ENCODE data around the gene PLEK2.

PLEK2 gene

GRCh38 chr14:67405771-67406170, 6.2 kb downstream of the PLEK2 start:
- no peaks in the 10 kb centered on the region for H3K27me3 ChIP-seq (replicated peaks; ENCODE audit: control insufficient read depth, insufficient read depth, low read length)
- TF ChIP-seq CTCF (IDR thresholded peaks at IDR 0.05; ENCODE audit: insufficient read depth, low read length, poor library complexity, severe bottlenecking) = no peak
- no peak for DNase-seq (ENCODE audit: extremely low read depth, insufficient read length)
- H3K36me3 ChIP-seq (ENCODE audit: control insufficient read depth, insufficient read depth, low read length) = no peaks in the 10 kb centered on the region
- no peak overlapping the region for H3K4me3 ChIP-seq (replicated peaks; ENCODE audit: low read depth, low read length)

- Histone ChIP-seq H3K27me3 (replicated peaks; ENCODE audit: control insufficient read depth, insufficient read depth, low read length) (peaks cover 1% of the 10 kb centered on the region), H3K4me3 (replicated peaks; ENCODE audit: low read depth, low read length) (no peak overlapping the region), H3K36me3 (ENCODE audit: control insufficient read depth, insufficient read depth, low read length) (no peaks in the 10 kb centered on the region)
- DNase-seq (ENCODE audit: extremely low read depth, insufficient read length) = no peak
- no peak for TF ChIP-seq CTCF (IDR thresholded peaks at IDR 0.05; ENCODE audit: insufficient read depth, low read length, poor library complexity, severe bottlenecking)
These were observed 11.5 kb downstream of the PLEK2 start for GRCh38 chr14:67400434-67400833.

- Histone ChIP-seq H3K4me3 (replicated peaks; ENCODE audit: low read depth, low read length) (no peak overlapping the region), H3K27me3 (replicated peaks; ENCODE audit: control insufficient read depth, insufficient read depth, low read length) (peaks cover 1% of the 10 kb centered on the region), H3K36me3 (ENCODE audit: control insufficient read depth, insufficient read depth, low read length) (no peaks in the 10 kb centered on the region)
- TF ChIP-seq CTCF (IDR thresholded peaks at IDR 0.05; ENCODE audit: insufficient read depth, low read length, poor library complexity, severe bottlenecking) = no peak
- no peak for DNase-seq (ENCODE audit: extremely low read depth, insufficient read length)
These were observed 14.4 kb downstream of the PLEK2 start for GRCh38 chr14:67397536-67397935.

GRCh38 chr14:67396381-67396970, 15.5 kb downstream of the PLEK2 start:
- H3K27me3 ChIP-seq (replicated peaks; ENCODE audit: control insufficient read depth, insufficient read depth, low read length) = peaks cover 1% of the 10 kb centered on the region
- TF ChIP-seq CTCF (IDR thresholded peaks at IDR 0.05; ENCODE audit: insufficient read depth, low read length, poor library complexity, severe bottlenecking) = no peak
- DNase-seq (ENCODE audit: extremely low read depth, insufficient read length) = no peak
- no peaks in the 10 kb centered on the region for H3K36me3 ChIP-seq (ENCODE audit: control insufficient read depth, insufficient read depth, low read length)
- no peak overlapping the region for H3K4me3 ChIP-seq (replicated peaks; ENCODE audit: low read depth, low read length)

- no peak for TF ChIP-seq CTCF (IDR thresholded peaks at IDR 0.05; ENCODE audit: insufficient read depth, low read length, poor library complexity, severe bottlenecking)
- H3K4me3 ChIP-seq (replicated peaks; ENCODE audit: low read depth, low read length) = no peak overlapping the region
- DNase-seq (ENCODE audit: extremely low read depth, insufficient read length) = no peak
- H3K27me3 ChIP-seq (replicated peaks; ENCODE audit: control insufficient read depth, insufficient read depth, low read length) = peaks cover 1% of the 10 kb centered on the region
- H3K36me3 ChIP-seq (ENCODE audit: control insufficient read depth, insufficient read depth, low read length) = no peaks in the 10 kb centered on the region
These were observed 16.1 kb downstream of the PLEK2 start for GRCh38 chr14:67395876-67396189.
